ENCODE measurements around the gene SMARCB1. TPM values are rescaled to one million over a fixed set of nuclear protein-coding genes. Genes with fewer than 3 reads are reported as not detected.

SMARCB1 gene
- polyA plus RNA-seq, 1 of the 3 experiments (the other 2 are of a cell fraction): 215 TPM

GRCh38 chr22:23779083-23779482, 7.7 kb upstream of the SMARCB1 start:
- H3K9me2 ChIP-seq: no peaks in the 10 kb centered on the region
- H3K4me1 ChIP-seq (ENCODE audit: control insufficient read depth in 1 of 2, insufficient read depth in 2 of 2, low read depth in 1 of 2, low read length in 1 of 2): peaks cover 0 to 29% of the 10 kb centered on the region in 2 experiments; a peak in 2 of 4 replicates
- H3K4me3 ChIP-seq (ENCODE audit: low read depth in 2 of 2, low read length in 1 of 2): no peak overlapping the region
- H3K27ac ChIP-seq (ENCODE audit: low read depth in 2 of 2, low read length in 1 of 2): no peak overlapping the region
- no peak overlapping the region for H3K9ac ChIP-seq
- no peaks in the 10 kb centered on the region for H3K27me3 ChIP-seq (ENCODE audit: insufficient read depth)
- no peak for DNase-seq
- H3K9me3 ChIP-seq: no peaks in the 10 kb centered on the region
- peaks cover 0 to 3% of the 10 kb centered on the region in 2 experiments for H3K36me3 ChIP-seq (replicated peaks in 1 of 2; ENCODE audit: control insufficient read depth in 1 of 2, insufficient read depth in 2 of 2, low read length in 1 of 2)
- ChIA-PET CTCF (interaction anchor here (1.1 to 2.4 kb wide), 4 partner anchors 9 to 71 kb away, joined by 3 to 13 read pairs (median 4); no protein-coding TSS in a partner anchor), POLR2A (no interaction called here)
- H3K79me2 ChIP-seq (ENCODE audit: insufficient read depth): no peaks in the 10 kb centered on the region
- peaks cover 10% of the 10 kb centered on the region for H3F3A ChIP-seq (replicated peaks; ENCODE audit: insufficient read depth)
- TF ChIP-seq JUND (IDR thresholded peaks at IDR 0.05): no peak
- no peak for TF ChIP-seq IRF3 (IDR thresholded peaks at IDR 0.05; ENCODE audit: low read depth, low read length)
- no peak for TF ChIP-seq GABPA (IDR thresholded peaks at IDR 0.05; ENCODE audit: low read depth)
- TF ChIP-seq NRF1 (IDR thresholded peaks at IDR 0.05; ENCODE audit: low read depth, low read length): no peak
- TF ChIP-seq, protein P1, sequence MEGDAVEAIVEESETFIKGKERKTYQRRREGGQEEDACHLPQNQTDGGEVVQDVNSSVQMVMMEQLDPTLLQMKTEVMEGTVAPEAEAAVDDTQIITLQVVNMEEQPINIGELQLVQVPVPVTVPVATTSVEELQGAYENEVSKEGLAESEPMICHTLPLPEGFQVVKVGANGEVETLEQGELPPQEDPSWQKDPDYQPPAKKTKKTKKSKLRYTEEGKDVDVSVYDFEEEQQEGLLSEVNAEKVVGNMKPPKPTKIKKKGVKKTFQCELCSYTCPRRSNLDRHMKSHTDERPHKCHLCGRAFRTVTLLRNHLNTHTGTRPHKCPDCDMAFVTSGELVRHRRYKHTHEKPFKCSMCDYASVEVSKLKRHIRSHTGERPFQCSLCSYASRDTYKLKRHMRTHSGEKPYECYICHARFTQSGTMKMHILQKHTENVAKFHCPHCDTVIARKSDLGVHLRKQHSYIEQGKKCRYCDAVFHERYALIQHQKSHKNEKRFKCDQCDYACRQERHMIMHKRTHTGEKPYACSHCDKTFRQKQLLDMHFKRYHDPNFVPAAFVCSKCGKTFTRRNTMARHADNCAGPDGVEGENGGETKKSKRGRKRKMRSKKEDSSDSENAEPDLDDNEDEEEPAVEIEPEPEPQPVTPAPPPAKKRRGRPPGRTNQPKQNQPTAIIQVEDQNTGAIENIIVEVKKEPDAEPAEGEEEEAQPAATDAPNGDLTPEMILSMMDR (IDR thresholded peaks at IDR 0.05): no peak
- TF ChIP-seq SMC3 (IDR thresholded peaks at IDR 0.05; ENCODE audit: low read depth, low read length): no peak
- no peak for TF ChIP-seq ELF1 (IDR thresholded peaks at IDR 0.05)
- TF ChIP-seq, protein P2, sequence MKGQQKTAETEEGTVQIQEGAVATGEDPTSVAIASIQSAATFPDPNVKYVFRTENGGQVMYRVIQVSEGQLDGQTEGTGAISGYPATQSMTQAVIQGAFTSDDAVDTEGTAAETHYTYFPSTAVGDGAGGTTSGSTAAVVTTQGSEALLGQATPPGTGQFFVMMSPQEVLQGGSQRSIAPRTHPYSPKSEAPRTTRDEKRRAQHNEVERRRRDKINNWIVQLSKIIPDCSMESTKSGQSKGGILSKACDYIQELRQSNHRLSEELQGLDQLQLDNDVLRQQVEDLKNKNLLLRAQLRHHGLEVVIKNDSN (IDR thresholded peaks at IDR 0.05; ENCODE audit: borderline replicate concordance, low read depth): no peak
- no peak for TF ChIP-seq TCF12 (IDR thresholded peaks at IDR 0.05)
- TF ChIP-seq FOXJ3 (CRISPR knock-in tag; IDR thresholded peaks at IDR 0.05): no peak
- no peak for TF ChIP-seq GATA2 (CRISPR knock-in tag; IDR thresholded peaks at IDR 0.05)
- no peak for TF ChIP-seq REST (IDR thresholded peaks at IDR 0.05; ENCODE audit: low read depth, low read length)
- no peak for TF ChIP-seq RCOR1 (IDR thresholded peaks at IDR 0.05; ENCODE audit: low read length)
- TF ChIP-seq RXRA (IDR thresholded peaks at IDR 0.05; ENCODE audit: borderline replicate concordance, low read depth): no peak
- H3K4me2 ChIP-seq: no peak overlapping the region
- no CpG with 5 or more reads among the region's 16 CpGs for WGBS (ENCODE audit: low lambda C conversion rate)
- no peaks in the 10 kb centered on the region for H4K20me1 ChIP-seq (ENCODE audit: insufficient read depth)
- H2AFZ ChIP-seq (ENCODE audit: low read depth): no peak overlapping the region

All from SK-N-SH (cell line).